ENCODE data around the gene SLC27A2.

SLC27A2 gene

GRCh38 chr15:50190723-50191122 lies 8.7 kb downstream of the SLC27A2 start:
- no peak overlapping the region for H3K4me3 ChIP-seq (ENCODE audit: low read length)
- DNase-seq (ENCODE audit: low read depth), result no peak
- no peak for TF ChIP-seq CTCF (conservative IDR thresholded peaks at IDR 0.05; ENCODE audit: low read length)

GRCh38 chr15:50192164-50192563 lies 10.2 kb downstream of the SLC27A2 start:
- H3K4me3 ChIP-seq (ENCODE audit: low read length), result no peak overlapping the region
- DNase-seq (ENCODE audit: low read depth), result no peak
- no peak for TF ChIP-seq CTCF (conservative IDR thresholded peaks at IDR 0.05; ENCODE audit: low read length)

- no peak overlapping the region for H3K4me3 ChIP-seq (ENCODE audit: low read length)
- DNase-seq (ENCODE audit: low read depth), result no peak
- TF ChIP-seq CTCF (conservative IDR thresholded peaks at IDR 0.05; ENCODE audit: low read length), result no peak
Measured at GRCh38 chr15:50192926-50193620, 11.1 kb downstream of the SLC27A2 start.

GRCh38 chr15:50202003-50202402 lies 20.0 kb downstream of the SLC27A2 start:
- no peak for DNase-seq (ENCODE audit: low read depth)
- no peak for TF ChIP-seq CTCF (conservative IDR thresholded peaks at IDR 0.05; ENCODE audit: low read length)
- no peak overlapping the region for H3K4me3 ChIP-seq (ENCODE audit: low read length)

GRCh38 chr15:50206020-50206419 lies 24.0 kb downstream of the SLC27A2 start:
- TF ChIP-seq CTCF (conservative IDR thresholded peaks at IDR 0.05; ENCODE audit: low read length), result no peak
- no peak for DNase-seq (ENCODE audit: low read depth)
- no peak overlapping the region for H3K4me3 ChIP-seq (ENCODE audit: low read length)

GRCh38 chr15:50209809-50210208 lies 27.8 kb downstream of the SLC27A2 start:
- no peak for TF ChIP-seq CTCF (conservative IDR thresholded peaks at IDR 0.05; ENCODE audit: low read length)
- H3K4me3 ChIP-seq (ENCODE audit: low read length), result no peak overlapping the region
- DNase-seq (ENCODE audit: low read depth), result no peak

- no peak overlapping the region for H3K4me3 ChIP-seq (ENCODE audit: low read length)
- no peak for DNase-seq (ENCODE audit: low read depth)
- no peak for TF ChIP-seq CTCF (conservative IDR thresholded peaks at IDR 0.05; ENCODE audit: low read length)
Measured at GRCh38 chr15:50210462-50211157, 28.6 kb downstream of the SLC27A2 start.
